Endothelial cell of umbilical vein (primary cell): ENCODE data around the gene GPRIN2.

Experiments used
- EZH2 ChIP-seq: IDR thresholded peaks from 2 replicates; pipeline ENCODE4 v1.6.1; 2012; ENCODE audit warnings: borderline replicate concordance, low read depth, mild to moderate bottlenecking, moderate library complexity, low read length, inconsistent platforms; ENCODE audit not compliant: severe bottlenecking
- JUN ChIP-seq: IDR thresholded peaks from 2 replicates; pipeline ENCODE4 v1.6.1; 2011; ENCODE audit warnings: borderline replicate concordance, low read depth; ENCODE audit not compliant: insufficient read length, insufficient read depth
- MYC ChIP-seq: IDR thresholded peaks from one replicate; pipeline ENCODE4 v1.6.1; 2011; ENCODE audit warnings: mild to moderate bottlenecking, low read depth, low read length
- POLR2A ChIP-seq: IDR thresholded peaks from 2 replicates; pipeline ENCODE4 v1.6.1; 2012; ENCODE audit warnings: low read depth, mild to moderate bottlenecking, control low read depth, low read length
- POLR2AphosphoS5 ChIP-seq: IDR thresholded peaks from 2 replicates; pipeline ENCODE4 v1.6.1; 2012; ENCODE audit warnings: low read depth, mild to moderate bottlenecking, control low read depth, low read length, moderate library complexity; ENCODE audit not compliant: insufficient read depth
- TF ChIP-seq, protein P1 (sequence below), 2 donors: IDR thresholded peaks; 1 replicate in 1 of 2; 2 replicates in 1 of 2; pipeline ENCODE4 v1.5.1; 2011; ENCODE audit warnings: low read length in 2 of 2, mild to moderate bottlenecking in 2 of 2, moderate library complexity in 2 of 2, control low read depth in 1 of 2, inconsistent platforms in 1 of 2, low read depth in 1 of 2; ENCODE audit not compliant: insufficient read depth in 1 of 2; ENCODE audit errors: extremely low read depth in 1 of 2
- TF ChIP-seq, protein P2 (sequence below): IDR thresholded peaks from 2 replicates; pipeline ENCODE4 v1.6.1; 2011; ENCODE audit not compliant: insufficient read depth, insufficient read length

DNA sequence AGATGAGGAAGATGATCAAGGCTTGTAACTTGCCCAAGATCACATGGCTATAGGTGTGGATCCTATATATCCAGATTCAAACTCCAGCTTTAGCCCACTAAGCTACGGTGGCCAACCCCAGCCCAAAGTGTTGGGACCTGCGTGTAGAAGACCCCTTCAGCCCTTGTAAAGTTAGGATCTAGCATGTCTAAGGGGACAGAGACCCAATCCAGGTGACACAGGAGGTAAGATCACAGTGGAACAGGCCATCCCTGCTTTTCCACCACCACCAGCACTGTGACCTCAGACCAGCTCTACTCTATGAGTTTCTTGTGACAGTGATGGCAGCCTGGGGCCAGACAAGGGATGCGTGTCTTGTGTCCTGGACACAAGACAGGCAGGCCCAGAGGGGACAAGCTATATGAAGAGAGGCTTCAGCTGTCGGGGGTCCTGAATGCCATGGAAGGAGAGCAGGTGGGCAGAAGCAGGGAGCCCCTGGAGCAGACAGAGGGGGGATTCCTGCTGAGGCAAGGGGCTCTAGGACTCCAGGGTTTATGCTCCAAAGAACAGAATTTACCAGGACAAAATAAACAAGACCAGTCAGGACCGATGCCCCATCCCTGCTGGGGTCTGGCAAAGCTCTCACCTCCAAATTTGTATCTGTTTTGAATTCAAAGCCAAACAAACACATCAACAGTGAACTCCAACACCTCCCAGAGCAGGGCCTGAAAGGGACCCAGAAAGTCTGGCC is 10.4 kb downstream of the GPRIN2 start:
- TF ChIP-seq, protein P1, sequence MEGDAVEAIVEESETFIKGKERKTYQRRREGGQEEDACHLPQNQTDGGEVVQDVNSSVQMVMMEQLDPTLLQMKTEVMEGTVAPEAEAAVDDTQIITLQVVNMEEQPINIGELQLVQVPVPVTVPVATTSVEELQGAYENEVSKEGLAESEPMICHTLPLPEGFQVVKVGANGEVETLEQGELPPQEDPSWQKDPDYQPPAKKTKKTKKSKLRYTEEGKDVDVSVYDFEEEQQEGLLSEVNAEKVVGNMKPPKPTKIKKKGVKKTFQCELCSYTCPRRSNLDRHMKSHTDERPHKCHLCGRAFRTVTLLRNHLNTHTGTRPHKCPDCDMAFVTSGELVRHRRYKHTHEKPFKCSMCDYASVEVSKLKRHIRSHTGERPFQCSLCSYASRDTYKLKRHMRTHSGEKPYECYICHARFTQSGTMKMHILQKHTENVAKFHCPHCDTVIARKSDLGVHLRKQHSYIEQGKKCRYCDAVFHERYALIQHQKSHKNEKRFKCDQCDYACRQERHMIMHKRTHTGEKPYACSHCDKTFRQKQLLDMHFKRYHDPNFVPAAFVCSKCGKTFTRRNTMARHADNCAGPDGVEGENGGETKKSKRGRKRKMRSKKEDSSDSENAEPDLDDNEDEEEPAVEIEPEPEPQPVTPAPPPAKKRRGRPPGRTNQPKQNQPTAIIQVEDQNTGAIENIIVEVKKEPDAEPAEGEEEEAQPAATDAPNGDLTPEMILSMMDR (IDR thresholded peaks at IDR 0.05; ENCODE audit: extremely low read depth in 1 of 2, insufficient read depth in 1 of 2, low read depth in 1 of 2, low read length in 2 of 2): no peak
- TF ChIP-seq, protein P2, sequence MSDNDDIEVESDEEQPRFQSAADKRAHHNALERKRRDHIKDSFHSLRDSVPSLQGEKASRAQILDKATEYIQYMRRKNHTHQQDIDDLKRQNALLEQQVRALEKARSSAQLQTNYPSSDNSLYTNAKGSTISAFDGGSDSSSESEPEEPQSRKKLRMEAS: no peak
- TF ChIP-seq EZH2 (no peak), POLR2A (no peak), POLR2AphosphoS5 (no peak), JUN (no peak), MYC (no peak)
